Measurements from ENCODE around the gene APBA1. TPM values are rescaled to one million over a fixed set of nuclear protein-coding genes. Genes with fewer than 3 reads are reported as not detected.

Gene APBA1
- total RNA-seq, 1 donor from 2014 or later: 13.0 TPM

DNA sequence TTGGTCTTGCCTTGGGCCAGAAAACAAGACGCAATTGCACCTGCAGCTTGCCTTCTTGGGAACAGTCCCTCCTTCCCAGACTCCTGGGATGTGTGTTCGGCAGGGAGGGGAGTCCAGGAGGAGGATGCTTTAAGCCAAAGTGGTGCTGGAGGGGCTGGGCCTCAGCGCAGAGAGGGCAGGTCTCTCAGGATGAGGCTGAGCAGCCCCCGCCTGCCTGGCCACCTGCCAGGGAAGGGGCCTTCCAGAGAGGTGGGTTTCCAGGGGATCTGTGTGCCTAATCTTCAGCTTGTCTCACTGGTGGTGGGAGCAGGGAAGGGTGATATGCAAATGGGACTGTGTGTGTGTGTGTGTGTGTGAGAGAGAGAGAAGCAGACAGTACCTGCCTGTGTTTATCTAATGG is 242.0 kb downstream of the APBA1 start:
- H3K36me3 Mint-ChIP-seq (ENCODE audit: unreplicated experiment): no peaks in the 10 kb centered on the region
- H3K27ac Mint-ChIP-seq (ENCODE audit: unreplicated experiment): no peak overlapping the region
- no peak for DNase-seq
- no peaks in the 10 kb centered on the region for H3K27me3 Mint-ChIP-seq (ENCODE audit: unreplicated experiment)
- no peaks in the 10 kb centered on the region for H3K4me1 Mint-ChIP-seq (ENCODE audit: low read depth, unreplicated experiment)
- peaks cover under 1% of the 10 kb centered on the region for H3K9me3 Mint-ChIP-seq (ENCODE audit: unreplicated experiment)
- TF ChIP-seq, protein P1, sequence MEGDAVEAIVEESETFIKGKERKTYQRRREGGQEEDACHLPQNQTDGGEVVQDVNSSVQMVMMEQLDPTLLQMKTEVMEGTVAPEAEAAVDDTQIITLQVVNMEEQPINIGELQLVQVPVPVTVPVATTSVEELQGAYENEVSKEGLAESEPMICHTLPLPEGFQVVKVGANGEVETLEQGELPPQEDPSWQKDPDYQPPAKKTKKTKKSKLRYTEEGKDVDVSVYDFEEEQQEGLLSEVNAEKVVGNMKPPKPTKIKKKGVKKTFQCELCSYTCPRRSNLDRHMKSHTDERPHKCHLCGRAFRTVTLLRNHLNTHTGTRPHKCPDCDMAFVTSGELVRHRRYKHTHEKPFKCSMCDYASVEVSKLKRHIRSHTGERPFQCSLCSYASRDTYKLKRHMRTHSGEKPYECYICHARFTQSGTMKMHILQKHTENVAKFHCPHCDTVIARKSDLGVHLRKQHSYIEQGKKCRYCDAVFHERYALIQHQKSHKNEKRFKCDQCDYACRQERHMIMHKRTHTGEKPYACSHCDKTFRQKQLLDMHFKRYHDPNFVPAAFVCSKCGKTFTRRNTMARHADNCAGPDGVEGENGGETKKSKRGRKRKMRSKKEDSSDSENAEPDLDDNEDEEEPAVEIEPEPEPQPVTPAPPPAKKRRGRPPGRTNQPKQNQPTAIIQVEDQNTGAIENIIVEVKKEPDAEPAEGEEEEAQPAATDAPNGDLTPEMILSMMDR (IDR thresholded peaks at IDR 0.05; ENCODE audit: partially characterized antibody, unreplicated experiment): no peak
- no peak overlapping the region for H3K4me3 Mint-ChIP-seq (ENCODE audit: unreplicated experiment)

DNA sequence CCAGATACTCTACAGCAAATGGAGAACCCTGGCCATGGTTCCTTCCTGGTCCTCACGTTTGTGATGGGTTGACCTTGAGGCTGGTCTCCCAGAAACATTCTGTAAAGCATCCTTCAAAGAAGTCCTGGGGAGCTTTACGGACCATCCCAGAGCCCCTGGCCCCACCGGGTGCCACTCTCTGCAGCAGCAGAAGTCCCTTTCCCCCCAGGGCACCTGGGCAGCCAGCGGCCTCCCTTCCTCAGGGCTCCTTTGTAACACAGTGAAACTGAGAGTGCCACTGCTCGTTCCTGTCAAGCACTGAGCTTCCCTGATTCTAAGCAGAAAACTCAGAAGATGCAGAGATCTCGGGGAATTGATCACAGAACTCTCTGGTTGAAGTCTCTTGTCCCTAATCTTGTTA is 242.9 kb downstream of the APBA1 start:
- no peak overlapping the region for H3K27ac Mint-ChIP-seq (ENCODE audit: unreplicated experiment)
- DNase-seq: no peak
- H3K4me1 Mint-ChIP-seq (ENCODE audit: low read depth, unreplicated experiment): no peaks in the 10 kb centered on the region
- TF ChIP-seq, protein P1 (IDR thresholded peaks at IDR 0.05; ENCODE audit: partially characterized antibody, unreplicated experiment): no peak
- peaks cover 1% of the 10 kb centered on the region for H3K9me3 Mint-ChIP-seq (ENCODE audit: unreplicated experiment)
- H3K4me3 Mint-ChIP-seq (ENCODE audit: unreplicated experiment): no peak overlapping the region
- H3K36me3 Mint-ChIP-seq (ENCODE audit: unreplicated experiment): no peaks in the 10 kb centered on the region
- no peaks in the 10 kb centered on the region for H3K27me3 Mint-ChIP-seq (ENCODE audit: unreplicated experiment)

DNA sequence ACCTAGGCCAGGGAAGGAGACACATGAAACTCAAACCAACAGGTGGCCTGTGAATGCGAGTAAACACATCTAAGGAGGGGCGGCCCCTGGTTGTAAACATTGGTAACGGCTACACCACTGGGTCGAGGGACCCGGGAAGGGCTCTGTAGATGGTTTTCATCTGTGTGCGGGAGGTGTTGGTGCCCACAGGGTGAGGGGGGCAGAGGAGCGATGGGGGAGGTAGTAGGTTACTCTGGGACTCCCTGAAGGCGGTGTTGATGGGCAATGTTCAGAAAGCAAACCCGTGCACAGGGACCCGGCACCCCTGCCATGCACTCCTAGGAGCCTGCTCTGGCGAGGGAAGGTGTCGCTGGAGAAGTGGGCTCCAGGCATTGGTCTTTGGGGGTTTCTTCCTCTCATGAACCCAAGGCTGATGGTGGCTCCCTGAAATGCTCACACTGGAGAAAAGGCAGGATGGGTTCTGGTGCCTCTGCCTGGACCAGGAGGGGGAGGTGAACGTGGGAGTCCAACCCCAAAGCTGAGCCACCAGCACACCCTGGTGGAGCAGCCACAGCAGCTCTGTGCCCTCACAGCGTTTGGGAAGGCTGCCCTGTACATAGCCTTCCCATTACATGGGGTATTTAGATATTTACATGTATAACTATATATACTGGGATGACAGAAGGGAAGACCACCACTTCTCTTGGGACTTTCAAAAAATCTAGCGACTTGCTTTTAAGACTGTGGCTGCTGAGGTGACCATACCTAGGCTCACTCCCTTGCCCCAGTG is 244.0 kb downstream of the APBA1 start:
- no peak for DNase-seq
- Mint-ChIP-seq H3K36me3 (ENCODE audit: unreplicated experiment) (no peaks in the 10 kb centered on the region), H3K4me1 (ENCODE audit: low read depth, unreplicated experiment) (no peaks in the 10 kb centered on the region), H3K27me3 (ENCODE audit: unreplicated experiment) (no peaks in the 10 kb centered on the region), H3K9me3 (ENCODE audit: unreplicated experiment) (peaks cover 1% of the 10 kb centered on the region), H3K27ac (ENCODE audit: unreplicated experiment) (no peak overlapping the region), H3K4me3 (ENCODE audit: unreplicated experiment) (no peak overlapping the region)
- TF ChIP-seq, protein P1 (IDR thresholded peaks at IDR 0.05; ENCODE audit: partially characterized antibody, unreplicated experiment): no peak

DNA sequence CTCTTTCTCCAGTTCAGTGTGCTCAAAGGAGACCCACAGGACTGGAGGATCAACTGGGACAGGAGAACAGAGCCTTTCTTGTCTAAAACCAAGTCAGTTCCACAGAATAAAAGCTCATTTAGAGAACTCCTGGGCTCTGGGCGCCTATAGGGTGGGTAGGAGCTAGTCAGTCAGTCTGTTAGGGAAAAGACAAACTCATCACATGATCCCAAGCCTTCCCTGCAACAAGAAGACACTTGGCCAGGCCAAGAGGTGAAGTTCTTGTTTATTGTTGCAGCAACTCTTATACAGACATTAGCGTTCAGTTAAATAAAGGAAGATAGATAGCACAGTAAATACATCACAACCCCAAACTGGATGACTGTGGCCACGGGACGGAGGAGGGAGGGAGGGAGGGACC is 244.9 kb downstream of the APBA1 start:
- H3K4me1 Mint-ChIP-seq (ENCODE audit: low read depth, unreplicated experiment): no peaks in the 10 kb centered on the region
- no peaks in the 10 kb centered on the region for H3K27me3 Mint-ChIP-seq (ENCODE audit: unreplicated experiment)
- H3K9me3 Mint-ChIP-seq (ENCODE audit: unreplicated experiment): peaks cover 1% of the 10 kb centered on the region
- TF ChIP-seq, protein P1 (IDR thresholded peaks at IDR 0.05; ENCODE audit: partially characterized antibody, unreplicated experiment): no peak
- no peak for DNase-seq
- no peaks in the 10 kb centered on the region for H3K36me3 Mint-ChIP-seq (ENCODE audit: unreplicated experiment)
- H3K27ac Mint-ChIP-seq (ENCODE audit: unreplicated experiment): no peak overlapping the region
- no peak overlapping the region for H3K4me3 Mint-ChIP-seq (ENCODE audit: unreplicated experiment)

DNA sequence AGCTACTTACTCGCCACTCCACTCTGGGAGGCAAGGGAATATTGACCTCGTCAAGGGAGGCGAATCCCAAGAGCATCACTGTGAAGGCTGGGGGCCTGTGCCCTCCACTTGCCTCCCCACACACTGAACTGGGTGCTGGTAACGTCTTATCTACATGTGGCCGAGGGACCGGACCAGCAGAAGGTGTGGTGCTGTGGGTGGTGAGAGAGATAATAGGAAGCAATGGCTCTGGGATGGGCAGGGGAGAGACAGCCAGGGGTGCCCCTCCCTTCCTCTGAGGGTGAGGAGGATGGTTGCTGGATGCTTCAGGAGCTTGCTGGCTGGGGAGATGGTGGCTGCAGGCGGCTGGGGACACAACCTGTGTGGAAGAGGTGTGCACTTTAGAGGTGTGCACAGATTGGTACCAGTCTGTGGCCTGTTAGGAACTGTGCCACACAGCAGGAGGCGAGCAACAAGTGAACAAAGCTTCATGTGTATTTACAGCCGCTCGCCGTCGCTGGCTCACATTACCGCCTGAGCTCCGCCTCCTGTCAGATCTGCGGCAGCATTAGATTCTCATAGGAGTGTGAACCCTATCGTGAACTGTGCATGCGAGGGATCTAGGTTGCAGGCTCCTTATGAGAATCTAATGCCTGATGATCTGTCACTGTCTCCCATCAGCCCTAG is 246.9 kb downstream of the APBA1 start:
- peaks cover 1% of the 10 kb centered on the region for H3K9me3 Mint-ChIP-seq (ENCODE audit: unreplicated experiment)
- DNase-seq: no peak
- H3K27me3 Mint-ChIP-seq (ENCODE audit: unreplicated experiment): no peaks in the 10 kb centered on the region
- no peaks in the 10 kb centered on the region for H3K4me1 Mint-ChIP-seq (ENCODE audit: low read depth, unreplicated experiment)
- no peaks in the 10 kb centered on the region for H3K36me3 Mint-ChIP-seq (ENCODE audit: unreplicated experiment)
- no peak overlapping the region for H3K27ac Mint-ChIP-seq (ENCODE audit: unreplicated experiment)
- TF ChIP-seq, protein P1 (IDR thresholded peaks at IDR 0.05; ENCODE audit: partially characterized antibody, unreplicated experiment): no peak
- no peak overlapping the region for H3K4me3 Mint-ChIP-seq (ENCODE audit: unreplicated experiment)
